CD4-positive, alpha-beta memory T cell (primary cell): ENCODE data around the gene POGZ. TPM values are rescaled to one million over a fixed set of nuclear protein-coding genes. Genes with fewer than 3 reads are reported as not detected.
A peak's percentile ranks its signal among the peaks of the same experiment; 100 is the strongest.

Source experiments
- CTCF ChIA-PET: fragments of 350-600 bp; sonication (Branson Sonifier 250); formaldehyde crosslinking; loops from one replicate; lab custom pipeline; 2021; ENCODE audit warnings: inconsistent platforms; ENCODE audit not compliant: partially characterized antibody; lab: Charles Lee
- POLR2A ChIA-PET: fragments of 350-600 bp; sonication (Branson Sonifier 250); formaldehyde crosslinking; loops from one replicate; lab custom pipeline; 2021; ENCODE audit not compliant: partially characterized antibody; lab: Charles Lee
- DNase-seq, 5 donors: peaks; one replicate each; pipeline versions ENCODE4 v3.0.0 to v3.0.0-alpha.2; 2020 to 2022; ENCODE audit warnings: mixed read lengths in 1 of 5
- H3K27ac ChIP-seq: one replicate; pipeline ENCODE4 v1.7.0; 2013; ENCODE audit warnings: low read depth, low read length
- H3K27me3 ChIP-seq: 2 replicates; pipeline ENCODE4 v1.7.0; 2013; ENCODE audit warnings: mild to moderate bottlenecking, low read length, moderate library complexity; ENCODE audit not compliant: insufficient read depth
- H3K36me3 ChIP-seq: 2 replicates; pipeline ENCODE4 v1.7.0; 2013; ENCODE audit warnings: mild to moderate bottlenecking, low read length, moderate library complexity; ENCODE audit not compliant: insufficient read depth
- H3K4me1 ChIP-seq: 2 replicates; pipeline ENCODE4 v1.7.0; 2013; ENCODE audit warnings: mild to moderate bottlenecking, low read length, moderate library complexity; ENCODE audit not compliant: insufficient read depth
- H3K4me3 ChIP-seq, 2 donors: one replicate each; pipeline ENCODE4 v1.7.0; 2013; ENCODE audit warnings: low read length in 2 of 2, mild to moderate bottlenecking in 1 of 2
- H3K9me3 ChIP-seq, 2 donors: one replicate each; pipeline ENCODE4 v1.7.0; 2013; ENCODE audit warnings: low read length in 2 of 2, control low read depth in 1 of 2; ENCODE audit not compliant: control insufficient read depth in 1 of 2
- H3K27ac Mint-ChIP-seq, 7 donors: one replicate each; pipeline ENCODE4 v1.8.0; 2020 to 2021; ENCODE audit warnings: mixed read lengths in 7 of 7, mild to moderate bottlenecking in 6 of 7, inconsistent platforms in 3 of 7, moderate library complexity in 3 of 7
- H3K27me3 Mint-ChIP-seq, 2 donors: one replicate each; pipeline ENCODE4 v1.8.0; 2020 to 2021; ENCODE audit warnings: mixed read lengths in 2 of 2
- H3K36me3 Mint-ChIP-seq, 2 donors: one replicate each; pipeline ENCODE4 v1.8.0; 2020 to 2021; ENCODE audit warnings: mixed read lengths in 2 of 2, inconsistent platforms in 1 of 2, mild to moderate bottlenecking in 1 of 2
- H3K4me1 Mint-ChIP-seq, 4 donors: one replicate each; pipeline ENCODE4 v1.8.0; 2020 to 2021; ENCODE audit warnings: mixed read lengths in 4 of 4, mild to moderate bottlenecking in 1 of 4
- H3K4me3 Mint-ChIP-seq, 8 donors: one replicate each; pipeline ENCODE4 v1.8.0; 2020 to 2021; ENCODE audit warnings: mixed read lengths in 8 of 8, mild to moderate bottlenecking in 7 of 8, moderate library complexity in 6 of 8, inconsistent platforms in 3 of 8
- H3K9me3 Mint-ChIP-seq, 8 donors: one replicate each; pipeline ENCODE4 v1.8.0; 2020 to 2021; ENCODE audit warnings: mixed read lengths in 8 of 8, mild to moderate bottlenecking in 5 of 8, inconsistent platforms in 3 of 8, moderate library complexity in 1 of 8
- intact Hi-C: fragments of 100-400 bp; cut with micrococcal nuclease; formaldehyde crosslinking; loops from one replicate; pipeline ENCODE4 v1.15.1; 2023
- polyA plus RNA-seq, 2 donors: library from polyadenylated mRNA; unstranded; fragments of 300-500 nt; fragmentation: Illumina TruSeq; gene quantifications; one replicate each; pipeline ENCODE4 v1.2.3, GENCODE V29; 2021
- total RNA-seq, 2 experiments: library from RNA; stranded (reverse); gene quantifications; one replicate each; pipeline ENCODE4 v1.2.3, GENCODE V29; 2021

POGZ gene
- total RNA-seq: 100 to 1,000 TPM; 125 to 130 TPM
- polyA plus RNA-seq: 1 to 10 TPM in 1 of 2 donors, under 1 TPM in 1; 0.87 to 6.5 TPM

GRCh38 chr1:151459331-151460046, at the start of gene POGZ:
Gene POGZ (minus strand): TSS chr1:151459494. CDS start chr1:151442204, 17,290 bp downstream.
- Mint-ChIP-seq H3K4me1 (peaks cover 11 to 35% (median 23%) of the 10 kb centered on the region in 4 donors), H3K36me3 (peaks cover 0 to 10% of the 10 kb centered on the region in 2 donors), H3K4me3 (peak within 1 kb of the TSS; percentile 87 to 96 (median 92)), H3K27me3 (peaks cover 17% of the 10 kb centered on the region in 2 donors), H3K27ac (peak within 1 kb of the TSS; percentile 95 to 99 (median 96)), H3K9me3 (peaks cover 0 to 2% (median 0%) of the 10 kb centered on the region in 8 donors)
- DNase-seq: peak; percentile 91 to 93 (median 92)
- ChIA-PET POLR2A (interaction anchor here (0.8 to 5.1 kb wide), 9 partner anchors 11 to 152 kb away, joined by 3 to 38 read pairs (median 4); partner anchors contain the start of genes CGN, PI4KB, PSMB4 and SNX27), CTCF (no interaction called here)
- Histone ChIP-seq H3K27me3 (no peaks in the 10 kb centered on the region), H3K4me1 (peaks cover 31% of the 10 kb centered on the region), H3K9me3 (no peaks in the 10 kb centered on the region), H3K27ac (peak within 1 kb of the TSS; percentile 75), H3K4me3 (peak within 1 kb of the TSS; percentile 83 to 98), H3K36me3 (no peaks in the 10 kb centered on the region)
- intact Hi-C loops: loop anchor here (1.0 to 5.0 kb wide), 6 partner anchors 14 to 535 kb away; partner anchors contain the start of genes C2CD4D, CGN, SNX27 and TUFT1

- Mint-ChIP-seq H3K9me3 (no peaks in the 10 kb centered on the region), H3K36me3 (peaks cover 0 to 2% of the 10 kb centered on the region in 2 donors), H3K4me3 (no peak overlapping the region), H3K27me3 (no peaks in the 10 kb centered on the region), H3K4me1 (peaks cover 11 to 32% (median 25%) of the 10 kb centered on the region in 4 donors), H3K27ac (no peak overlapping the region)
- CTCF ChIA-PET: no interaction called here
- no peaks in the 10 kb centered on the region for H3K27me3 ChIP-seq
- no peak overlapping the region for H3K4me3 ChIP-seq
- H3K27ac ChIP-seq: no peak overlapping the region
- POLR2A ChIA-PET: no interaction called here
- intact Hi-C loops: no loop called here
- H3K36me3 ChIP-seq: no peaks in the 10 kb centered on the region
- no peaks in the 10 kb centered on the region for H3K9me3 ChIP-seq
- no peak for DNase-seq
- H3K4me1 ChIP-seq: peaks cover 29% of the 10 kb centered on the region
Measured at GRCh38 chr1:151508833-151509232, 49.5 kb upstream of the POGZ start.

GRCh38 chr1:151504759-151505158, 45.5 kb upstream of the POGZ start:
- Mint-ChIP-seq H3K4me1 (peaks cover 0 to 6% (median 0%) of the 10 kb centered on the region in 4 donors), H3K9me3 (no peaks in the 10 kb centered on the region), H3K27ac (no peak overlapping the region), H3K27me3 (no peaks in the 10 kb centered on the region), H3K4me3 (no peak overlapping the region), H3K36me3 (no peaks in the 10 kb centered on the region)
- POLR2A ChIA-PET: no interaction called here
- intact Hi-C loops: no loop called here
- Histone ChIP-seq H3K27me3 (no peaks in the 10 kb centered on the region), H3K4me1 (no peaks in the 10 kb centered on the region), H3K9me3 (no peaks in the 10 kb centered on the region), H3K4me3 (no peak overlapping the region), H3K36me3 (no peaks in the 10 kb centered on the region), H3K27ac (no peak overlapping the region)
- CTCF ChIA-PET: interaction anchor here (0.6 to 1.3 kb wide), 2 partner anchors 16 to 388 kb away, joined by 3 read pairs; no protein-coding TSS in a partner anchor
- DNase-seq: no peak

- H3K27me3 ChIP-seq: no peaks in the 10 kb centered on the region
- no peak overlapping the region for H3K27ac Mint-ChIP-seq
- no peaks in the 10 kb centered on the region for H3K4me1 ChIP-seq
- peaks cover 0 to 2% of the 10 kb centered on the region in 2 donors for H3K27me3 Mint-ChIP-seq
- H3K4me1 Mint-ChIP-seq: peaks cover 0 to 6% (median 0%) of the 10 kb centered on the region in 4 donors
- no peak overlapping the region for H3K27ac ChIP-seq
- CTCF ChIA-PET: no interaction called here
- no peak for DNase-seq
- no peaks in the 10 kb centered on the region for H3K36me3 Mint-ChIP-seq
- H3K4me3 Mint-ChIP-seq: no peak overlapping the region
- H3K9me3 ChIP-seq: no peaks in the 10 kb centered on the region
- no peak overlapping the region for H3K4me3 ChIP-seq
- intact Hi-C loops: no loop called here
- POLR2A ChIA-PET: no interaction called here
- H3K36me3 ChIP-seq: no peaks in the 10 kb centered on the region
- H3K9me3 Mint-ChIP-seq: no peaks in the 10 kb centered on the region
Measured at GRCh38 chr1:151504252-151504651, 45.0 kb upstream of the POGZ start.

- intact Hi-C loops: no loop called here
- H3K27ac Mint-ChIP-seq: no peak overlapping the region
- peaks cover 0 to 2% of the 10 kb centered on the region in 2 donors for H3K27me3 Mint-ChIP-seq
- peaks cover 0 to 6% (median 0%) of the 10 kb centered on the region in 4 donors for H3K4me1 Mint-ChIP-seq
- no peak for DNase-seq
- no peaks in the 10 kb centered on the region for H3K9me3 Mint-ChIP-seq
- CTCF ChIA-PET: no interaction called here
- Histone ChIP-seq H3K36me3 (no peaks in the 10 kb centered on the region), H3K9me3 (no peaks in the 10 kb centered on the region), H3K4me1 (no peaks in the 10 kb centered on the region), H3K4me3 (no peak overlapping the region), H3K27me3 (no peaks in the 10 kb centered on the region), H3K27ac (no peak overlapping the region)
- POLR2A ChIA-PET: no interaction called here
- no peaks in the 10 kb centered on the region for H3K36me3 Mint-ChIP-seq
- H3K4me3 Mint-ChIP-seq: no peak overlapping the region
Measured at GRCh38 chr1:151502859-151503780, 43.8 kb upstream of the POGZ start.

- H3K36me3 ChIP-seq: no peaks in the 10 kb centered on the region
- POLR2A ChIA-PET: no interaction called here
- H3K27ac ChIP-seq: no peak overlapping the region
- no peaks in the 10 kb centered on the region for H3K27me3 ChIP-seq
- H3K27ac Mint-ChIP-seq: peak overlapping the region in 1 of 7 donors; percentile 24
- no peak overlapping the region for H3K4me3 ChIP-seq
- peaks cover 0 to 2% of the 10 kb centered on the region in 2 donors for H3K27me3 Mint-ChIP-seq
- intact Hi-C loops: no loop called here
- no peak for DNase-seq
- H3K4me3 Mint-ChIP-seq: no peak overlapping the region
- H3K36me3 Mint-ChIP-seq: no peaks in the 10 kb centered on the region
- H3K4me1 ChIP-seq: no peaks in the 10 kb centered on the region
- no peaks in the 10 kb centered on the region for H3K9me3 Mint-ChIP-seq
- H3K9me3 ChIP-seq: no peaks in the 10 kb centered on the region
- CTCF ChIA-PET: no interaction called here
- H3K4me1 Mint-ChIP-seq: peaks cover 0 to 5% (median 0%) of the 10 kb centered on the region in 4 donors
Measured at GRCh38 chr1:151502035-151502700, 42.9 kb upstream of the POGZ start.
